ENCODE data around the gene PARN.

- no peak for TF ChIP-seq CTCF (IDR thresholded peaks at IDR 0.05)
- TF ChIP-seq POLR2A (IDR thresholded peaks at IDR 0.05) = no peak
- no peak for TF ChIP-seq EP300 (IDR thresholded peaks at IDR 0.05)
- no peak for TF ChIP-seq POLR2AphosphoS5 (IDR thresholded peaks at IDR 0.05)
These were observed 4.3 kb upstream of the PARN start for GRCh38 chr16:14634389-14634725.

Measured in stomach (tissue), 4 donors.